Neuronal stem cell (in vitro differentiated cells): Measurements from ENCODE around the gene PPP2R2B.

ENCODE experiments used
- DNase-seq: peaks from one replicate; pipeline ENCODE4 v3.0.0-alpha.2; 2013; ENCODE audit warnings: low spot score
- H2AFZ ChIP-seq: one replicate; pipeline ENCODE4 v1.6.1; 2013; ENCODE audit warnings: mild to moderate bottlenecking, low read length, inconsistent platforms
- H2AK5ac ChIP-seq: 2 replicates; pipeline ENCODE4 v1.6.1; 2013; ENCODE audit warnings: low read depth, mild to moderate bottlenecking, inconsistent platforms, low read length, moderate library complexity, mixed read lengths
- H2BK120ac ChIP-seq: 2 replicates; pipeline ENCODE4 v1.6.1; 2013; ENCODE audit warnings: low read depth, mild to moderate bottlenecking, inconsistent platforms, low read length, moderate library complexity, mixed read lengths
- H2BK12ac ChIP-seq: one replicate; pipeline ENCODE4 v1.6.1; 2013; ENCODE audit warnings: low read length, inconsistent platforms
- H2BK15ac ChIP-seq: 2 replicates; pipeline ENCODE4 v1.6.1; 2013; ENCODE audit warnings: mild to moderate bottlenecking, low read length, inconsistent platforms, mixed read lengths
- H2BK5ac ChIP-seq: one replicate; pipeline ENCODE4 v1.6.1; 2013; ENCODE audit warnings: inconsistent platforms, mild to moderate bottlenecking, low read length, moderate library complexity
- H3K14ac ChIP-seq: one replicate; pipeline ENCODE4 v1.6.1; 2013; ENCODE audit warnings: low read length, inconsistent platforms
- H3K18ac ChIP-seq: 2 replicates; pipeline ENCODE4 v1.6.1; 2013; ENCODE audit warnings: low read length, inconsistent platforms
- H3K23ac ChIP-seq: 2 replicates; pipeline ENCODE4 v1.6.1; 2013; ENCODE audit warnings: low read depth, mild to moderate bottlenecking, mixed read lengths, low read length, inconsistent platforms; ENCODE audit not compliant: poor library complexity
- H3K27ac ChIP-seq: replicated peaks from 3 replicates; pipeline ENCODE4 v1.5.1; 2013; ENCODE audit warnings: low read length, inconsistent platforms
- H3K27me3 ChIP-seq, 3 experiments: 2 replicates each; pipeline ENCODE4 v1.6.1; 2013; ENCODE audit warnings: low read length in 3 of 3, mild to moderate bottlenecking in 2 of 3, inconsistent platforms in 1 of 3, low read depth in 1 of 3, mixed read lengths in 1 of 3, moderate library complexity in 1 of 3; ENCODE audit not compliant: control insufficient read depth in 3 of 3, insufficient read depth in 3 of 3
- H3K36me3 ChIP-seq, 2 donors: replicated peaks in 1 of 2; 2 replicates each; pipeline ENCODE4 v1.6.1; 2013; ENCODE audit warnings: low read length in 2 of 2; ENCODE audit not compliant: control insufficient read depth in 2 of 2, insufficient read depth in 2 of 2
- H3K4ac ChIP-seq: 2 replicates; pipeline ENCODE4 v1.6.1; 2013; ENCODE audit warnings: inconsistent platforms, mild to moderate bottlenecking, low read length, moderate library complexity
- H3K4me1 ChIP-seq, 2 donors: 1 replicate in 1 of 2; 2 replicates in 1 of 2; pipeline ENCODE4 v1.6.1; 2013; ENCODE audit warnings: low read length in 2 of 2, low read depth in 1 of 2; ENCODE audit not compliant: control insufficient read depth in 2 of 2, insufficient read depth in 1 of 2
- H3K4me2 ChIP-seq: one replicate; pipeline ENCODE4 v1.6.1; 2013; ENCODE audit warnings: mild to moderate bottlenecking, low read length, inconsistent platforms; ENCODE audit not compliant: insufficient read depth, poor library complexity, severe bottlenecking
- H3K4me3 ChIP-seq, 2 donors: 2 replicates each; pipeline ENCODE4 v1.5.1; 2013; ENCODE audit warnings: low read length in 2 of 2, mild to moderate bottlenecking in 2 of 2, inconsistent platforms in 1 of 2, moderate library complexity in 1 of 2
- H3K79me1 ChIP-seq: one replicate; pipeline ENCODE4 v1.6.1; 2013; ENCODE audit warnings: low read depth, mild to moderate bottlenecking, inconsistent platforms, low read length, moderate library complexity
- H3K9ac ChIP-seq: one replicate; pipeline ENCODE4 v1.6.1; 2013; ENCODE audit warnings: mild to moderate bottlenecking, low read depth, low read length, inconsistent platforms; ENCODE audit not compliant: poor library complexity
- H3K9me3 ChIP-seq, 2 donors: replicated peaks in 1 of 2; 2 replicates each; pipeline versions ENCODE3 to v1.6.1; 2013; ENCODE audit warnings: low read length in 2 of 2, mild to moderate bottlenecking in 2 of 2, inconsistent platforms in 1 of 2, low read depth in 1 of 2, mixed read lengths in 1 of 2, moderate library complexity in 1 of 2; ENCODE audit not compliant: control insufficient read depth in 2 of 2, insufficient read depth in 1 of 2
- H4K8ac ChIP-seq: one replicate; pipeline ENCODE4 v1.6.1; 2013; ENCODE audit warnings: low read depth, mild to moderate bottlenecking, inconsistent platforms, low read length, moderate library complexity
- H4K91ac ChIP-seq: one replicate; pipeline ENCODE4 v1.6.1; 2013; ENCODE audit warnings: low read length, low read depth, mild to moderate bottlenecking, inconsistent platforms; ENCODE audit not compliant: poor library complexity
- WGBS, 2 donors: extraction: QIAGEN DNeasy Blood & Tissue Kit; methylation state at CpG; one replicate each; pipeline ENCODE4 v1.1.7; 2013; ENCODE audit warnings: missing lambda C conversion rate in 2 of 2, mixed read lengths in 1 of 2; ENCODE audit not compliant: insufficient read length in 2 of 2, insufficient replicate concordance in 1 of 2; ENCODE audit errors: extremely low coverage in 2 of 2; 5-methylcytosine and 5-hydroxymethylcytosine counted together

The PPP2R2B gene

DNA sequence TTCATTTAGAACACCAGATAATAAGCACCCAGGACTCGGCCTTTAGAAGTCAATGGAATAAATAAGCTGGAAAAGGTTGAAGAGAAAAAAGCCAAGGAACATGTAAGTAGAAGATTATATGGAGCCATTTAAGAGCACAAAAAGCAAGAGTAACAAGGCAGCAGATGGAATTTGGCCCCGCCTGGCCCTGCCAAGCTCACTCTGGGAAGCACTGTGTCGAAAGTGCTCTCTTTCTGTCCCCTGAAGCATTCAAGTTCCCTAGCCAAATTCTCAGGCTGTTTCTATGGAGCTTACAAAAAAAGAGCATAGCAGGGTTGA, 289.6 kb downstream of the PPP2R2B start:
- Histone ChIP-seq H3K4me2 (no peak overlapping the region), H3K9me3 (no peaks in the 10 kb centered on the region), H3K36me3 (peaks cover 1 to 4% of the 10 kb centered on the region in 2 donors), H3K79me1 (no peaks in the 10 kb centered on the region), H2BK120ac (no peak overlapping the region), H3K4me3 (no peak overlapping the region), H2AFZ (peak overlapping the region; percentile 49), H2BK15ac (no peak overlapping the region), H3K9ac (no peak overlapping the region), H3K18ac (no peak overlapping the region), H2BK12ac (no peak overlapping the region), H3K4ac (no peak overlapping the region), H3K27me3 (no peaks in the 10 kb centered on the region), H3K14ac (no peak overlapping the region), H3K27ac (no peak overlapping the region), H4K8ac (no peak overlapping the region), H4K91ac (no peak overlapping the region), H3K4me1 (peaks cover 3 to 16% of the 10 kb centered on the region in 2 donors), H2BK5ac (no peak overlapping the region), H3K23ac (no peak overlapping the region), H2AK5ac (no peak overlapping the region)
- no peak for DNase-seq
- no CpG with 5 or more reads among the region's 3 CpGs for WGBS, 2 donors

DNA sequence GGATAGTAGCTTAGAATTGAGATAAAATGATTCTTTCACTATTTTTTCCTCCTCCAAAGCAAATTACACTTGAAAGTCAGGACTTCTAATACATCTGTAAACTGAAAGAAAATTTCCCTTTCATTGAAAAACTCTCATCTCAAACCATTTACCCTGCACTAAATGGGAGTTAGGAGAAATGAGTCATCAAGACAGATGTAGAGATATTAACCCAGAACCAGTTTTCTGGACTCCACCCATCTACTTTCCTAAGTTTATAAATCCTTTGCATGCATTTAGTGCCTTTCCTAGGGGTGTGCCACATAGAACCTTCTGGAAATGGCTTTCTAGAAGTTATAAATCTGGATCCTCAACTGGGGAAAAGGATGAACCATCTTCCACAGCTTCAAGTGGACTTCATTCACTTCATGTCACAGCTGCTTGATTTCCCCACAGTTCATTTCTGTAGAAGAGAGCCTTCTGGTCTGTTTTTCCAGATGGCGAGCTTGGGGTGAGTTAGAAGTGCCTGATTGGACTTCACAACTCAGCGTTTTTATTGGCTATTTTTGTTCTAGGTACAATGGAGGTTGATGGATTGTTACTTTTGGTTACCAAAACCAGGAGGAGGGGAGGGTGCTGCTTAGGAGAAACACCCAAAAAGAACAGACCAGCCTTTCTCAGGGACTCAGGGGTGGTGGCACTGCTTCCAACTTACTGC, 290.1 kb downstream of the PPP2R2B start:
- Histone ChIP-seq H2BK120ac (no peak overlapping the region), H3K27ac (no peak overlapping the region), H3K79me1 (no peaks in the 10 kb centered on the region), H3K4ac (no peak overlapping the region), H3K9ac (no peak overlapping the region), H3K18ac (no peak overlapping the region), H3K4me2 (no peak overlapping the region), H3K27me3 (no peaks in the 10 kb centered on the region), H3K36me3 (peaks cover 1 to 4% of the 10 kb centered on the region in 2 donors), H2BK15ac (no peak overlapping the region), H3K4me3 (no peak overlapping the region), H3K14ac (no peak overlapping the region), H3K9me3 (no peaks in the 10 kb centered on the region), H2AK5ac (no peak overlapping the region), H2AFZ (peak overlapping the region; percentile 49), H3K4me1 (peaks cover under 1 to 16% of the 10 kb centered on the region in 2 donors), H4K91ac (no peak overlapping the region), H3K23ac (no peak overlapping the region), H2BK5ac (no peak overlapping the region), H4K8ac (no peak overlapping the region), H2BK12ac (no peak overlapping the region)
- no peak for DNase-seq
- WGBS, 2 donors = no CpG with 5 or more reads among the region's 2 CpGs

DNA sequence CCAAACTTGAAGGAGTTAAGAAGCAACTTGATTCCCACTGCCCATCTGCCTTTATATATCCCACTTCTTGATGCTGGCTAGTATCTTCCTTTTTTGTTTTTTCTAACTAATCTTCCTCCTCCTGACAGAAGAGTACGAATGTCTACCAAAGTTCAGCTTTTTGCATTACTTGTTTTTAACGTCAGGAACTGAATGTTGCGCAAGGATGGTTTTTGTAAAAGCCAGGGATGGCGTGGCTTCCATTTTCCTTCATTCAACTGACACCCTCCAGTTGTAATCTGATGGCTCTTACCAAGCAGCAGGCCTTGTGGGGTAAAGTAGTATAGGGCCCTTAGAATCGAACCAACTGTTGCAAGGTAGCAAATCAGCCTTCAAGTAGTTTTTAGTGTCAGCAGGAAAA, 291.8 kb downstream of the PPP2R2B start:
- H2BK15ac ChIP-seq = no peak overlapping the region
- no CpG with 5 or more reads among the region's 5 CpGs for WGBS, 2 donors
- no peak overlapping the region for H3K23ac ChIP-seq
- H3K18ac ChIP-seq = no peak overlapping the region
- H3K79me1 ChIP-seq = no peaks in the 10 kb centered on the region
- H3K36me3 ChIP-seq = no peaks in the 10 kb centered on the region
- H3K27me3 ChIP-seq = no peaks in the 10 kb centered on the region
- H2AK5ac ChIP-seq = no peak overlapping the region
- H4K8ac ChIP-seq = no peak overlapping the region
- no peak overlapping the region for H3K4me3 ChIP-seq
- no peak overlapping the region for H3K9ac ChIP-seq
- H2BK120ac ChIP-seq = no peak overlapping the region
- no peak overlapping the region for H3K27ac ChIP-seq
- no peak overlapping the region for H2BK12ac ChIP-seq
- H3K14ac ChIP-seq = no peak overlapping the region
- no peak overlapping the region for H3K4me2 ChIP-seq
- no peak overlapping the region for H2BK5ac ChIP-seq
- H4K91ac ChIP-seq = no peak overlapping the region
- H3K4ac ChIP-seq = no peak overlapping the region
- no peaks in the 10 kb centered on the region for H3K9me3 ChIP-seq
- peaks cover 0 to 16% of the 10 kb centered on the region in 2 donors for H3K4me1 ChIP-seq
- DNase-seq = no peak
- H2AFZ ChIP-seq = no peak overlapping the region

DNA sequence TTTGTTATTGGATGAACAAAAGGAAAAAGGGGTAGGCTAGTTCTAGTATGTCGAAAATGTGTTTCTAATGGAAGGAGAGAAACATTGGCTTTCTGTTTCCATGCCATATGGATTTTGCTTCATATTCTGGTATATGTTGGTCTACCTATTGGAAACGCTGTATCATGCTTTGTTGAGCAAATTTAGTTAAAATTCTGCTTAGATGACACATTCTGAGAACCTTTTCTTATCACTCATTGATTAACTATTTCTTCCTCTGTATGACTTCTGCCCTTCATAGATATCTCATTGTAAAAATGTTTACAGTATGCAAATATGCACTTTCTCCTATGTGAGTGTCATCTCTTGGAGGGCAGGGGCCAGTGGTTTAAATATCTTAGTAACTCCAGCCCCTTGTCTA, 293.8 kb downstream of the PPP2R2B start:
- H2AFZ ChIP-seq = no peak overlapping the region
- H2AK5ac ChIP-seq = no peak overlapping the region
- no peak overlapping the region for H2BK5ac ChIP-seq
- H3K9me3 ChIP-seq = no peaks in the 10 kb centered on the region
- H3K79me1 ChIP-seq = no peaks in the 10 kb centered on the region
- no peak overlapping the region for H4K91ac ChIP-seq
- no peaks in the 10 kb centered on the region for H3K36me3 ChIP-seq
- WGBS, 2 donors = no CpG with 5 or more reads among the region's 2 CpGs
- H3K14ac ChIP-seq = no peak overlapping the region
- H3K4me1 ChIP-seq = peaks cover 0 to 14% of the 10 kb centered on the region in 2 donors
- no peak overlapping the region for H3K27ac ChIP-seq
- no peak for DNase-seq
- no peak overlapping the region for H3K4ac ChIP-seq
- H3K23ac ChIP-seq = no peak overlapping the region
- H4K8ac ChIP-seq = no peak overlapping the region
- no peak overlapping the region for H2BK15ac ChIP-seq
- H2BK120ac ChIP-seq = no peak overlapping the region
- no peak overlapping the region for H3K4me3 ChIP-seq
- no peak overlapping the region for H3K9ac ChIP-seq
- no peaks in the 10 kb centered on the region for H3K27me3 ChIP-seq
- H3K18ac ChIP-seq = no peak overlapping the region
- no peak overlapping the region for H2BK12ac ChIP-seq
- no peak overlapping the region for H3K4me2 ChIP-seq
